Upper lobe of left lung (tissue), 4 donors: Measurements from ENCODE around the gene MAST4.

Source experiments
- EP300 ChIP-seq, 4 donors: sonication (generic); formaldehyde crosslinking; IDR thresholded peaks; one replicate each; pipeline ENCODE4 v1.5.1; 2017; ENCODE audit warnings: antibody characterized with exemption in 4 of 4, control low read depth in 2 of 4
- POLR2A ChIP-seq, 4 donors: fragments of 450-650 bp; IDR thresholded peaks; one replicate each; pipeline ENCODE4 v1.5.1; 2016 to 2017; ENCODE audit warnings: antibody characterized with exemption in 4 of 4, mild to moderate bottlenecking in 2 of 4
- POLR2AphosphoS5 ChIP-seq, 2 donors: sonication (generic); formaldehyde crosslinking; IDR thresholded peaks; one replicate each; pipeline ENCODE4 v1.5.1; 2017; ENCODE audit warnings: antibody characterized with exemption in 2 of 2
- TF ChIP-seq, protein P1 (sequence below), 6 experiments: fragments of 450-650 bp in 4 of 6; fragments of 200-600 bp in 2 of 6; sonication (generic) in 2 of 6; IDR thresholded peaks; one replicate each; pipeline ENCODE4 v1.5.1; 2016 to 2019; ENCODE audit warnings: antibody characterized with exemption in 6 of 6

DNA sequence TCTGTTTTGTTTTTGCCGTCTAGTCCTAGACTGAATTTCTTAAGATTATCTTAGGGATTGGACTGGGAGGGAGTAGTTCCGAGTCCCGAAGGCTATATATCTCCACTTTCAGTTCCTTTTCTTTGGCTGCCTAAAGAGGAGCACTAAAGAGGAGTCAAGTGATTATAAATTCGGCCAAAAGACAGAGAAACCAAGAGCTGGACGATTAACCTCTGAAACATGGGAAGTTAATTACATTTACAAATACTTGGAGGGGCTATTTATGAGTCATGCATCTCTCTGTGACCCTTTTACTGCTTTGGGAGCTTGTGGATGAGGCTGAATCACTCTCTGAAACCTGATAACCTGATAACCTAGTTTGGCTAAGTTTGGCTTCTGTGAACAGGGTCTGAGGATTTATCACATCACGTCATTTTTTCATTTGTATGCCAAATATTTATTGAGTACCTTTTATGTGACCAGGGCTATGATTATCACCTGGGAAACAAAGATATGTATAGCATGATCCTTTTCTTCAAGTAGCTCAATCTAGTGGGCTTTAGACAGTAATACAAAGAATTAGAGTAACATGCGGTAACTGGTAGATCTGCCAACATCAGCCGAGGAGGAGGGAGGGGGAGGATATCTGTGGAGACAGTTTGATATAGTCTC, 419.5 kb downstream of the MAST4 start:
- TF ChIP-seq, protein P1, sequence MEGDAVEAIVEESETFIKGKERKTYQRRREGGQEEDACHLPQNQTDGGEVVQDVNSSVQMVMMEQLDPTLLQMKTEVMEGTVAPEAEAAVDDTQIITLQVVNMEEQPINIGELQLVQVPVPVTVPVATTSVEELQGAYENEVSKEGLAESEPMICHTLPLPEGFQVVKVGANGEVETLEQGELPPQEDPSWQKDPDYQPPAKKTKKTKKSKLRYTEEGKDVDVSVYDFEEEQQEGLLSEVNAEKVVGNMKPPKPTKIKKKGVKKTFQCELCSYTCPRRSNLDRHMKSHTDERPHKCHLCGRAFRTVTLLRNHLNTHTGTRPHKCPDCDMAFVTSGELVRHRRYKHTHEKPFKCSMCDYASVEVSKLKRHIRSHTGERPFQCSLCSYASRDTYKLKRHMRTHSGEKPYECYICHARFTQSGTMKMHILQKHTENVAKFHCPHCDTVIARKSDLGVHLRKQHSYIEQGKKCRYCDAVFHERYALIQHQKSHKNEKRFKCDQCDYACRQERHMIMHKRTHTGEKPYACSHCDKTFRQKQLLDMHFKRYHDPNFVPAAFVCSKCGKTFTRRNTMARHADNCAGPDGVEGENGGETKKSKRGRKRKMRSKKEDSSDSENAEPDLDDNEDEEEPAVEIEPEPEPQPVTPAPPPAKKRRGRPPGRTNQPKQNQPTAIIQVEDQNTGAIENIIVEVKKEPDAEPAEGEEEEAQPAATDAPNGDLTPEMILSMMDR (IDR thresholded peaks at IDR 0.05), result no peak
- TF ChIP-seq EP300 (IDR thresholded peaks at IDR 0.05), result no peak
- TF ChIP-seq POLR2AphosphoS5 (IDR thresholded peaks at IDR 0.05), result no peak
- TF ChIP-seq POLR2A (IDR thresholded peaks at IDR 0.05), result no peak
